Activated naive CD4-positive, alpha-beta T cell treated with anti-CD3 and anti-CD28 coated beads, Interleukin-2, amount 50 U/mL, for 24 hours (primary cell): ENCODE data around the gene ACSM2A.
"Not testable (repeated sequence)": the region's sequence is repeated elsewhere in the genome, so short reads cannot be mapped to it uniquely, and the experiment has no call there.

Experiments
- H3K27ac Mint-ChIP-seq: one replicate; pipeline ENCODE4 v1.8.0; 2021; ENCODE audit warnings: mild to moderate bottlenecking, mixed read lengths
- H3K27me3 Mint-ChIP-seq: one replicate; pipeline ENCODE4 v1.8.0; 2021; ENCODE audit warnings: mixed read lengths
- H3K36me3 Mint-ChIP-seq: one replicate; pipeline ENCODE4 v1.8.0; 2021; ENCODE audit warnings: mixed read lengths
- H3K4me1 Mint-ChIP-seq: one replicate; pipeline ENCODE4 v1.8.0; 2021; ENCODE audit warnings: mixed read lengths
- H3K4me3 Mint-ChIP-seq: one replicate; pipeline ENCODE4 v1.8.0; 2021; ENCODE audit warnings: mild to moderate bottlenecking, mixed read lengths
- H3K9me3 Mint-ChIP-seq: one replicate; pipeline ENCODE4 v1.8.0; 2021; ENCODE audit warnings: mixed read lengths

The ACSM2A gene

GRCh38 chr16:20504418-20504817 lies 53.1 kb downstream of the ACSM2A start:
- peaks cover 2% of the 10 kb centered on the region for H3K27me3 Mint-ChIP-seq
- H3K27ac Mint-ChIP-seq = no peak overlapping the region
- no peaks in the 10 kb centered on the region for H3K36me3 Mint-ChIP-seq
- no peaks in the 10 kb centered on the region for H3K4me1 Mint-ChIP-seq
- H3K9me3 Mint-ChIP-seq = peaks cover 19% of the 10 kb centered on the region
- H3K4me3 Mint-ChIP-seq = no peak overlapping the region

GRCh38 chr16:20507280-20507679 lies 56.0 kb downstream of the ACSM2A start:
- no peaks in the 10 kb centered on the region for H3K36me3 Mint-ChIP-seq
- no peaks in the 10 kb centered on the region for H3K4me1 Mint-ChIP-seq
- H3K9me3 Mint-ChIP-seq = peaks cover 19% of the 10 kb centered on the region
- H3K27me3 Mint-ChIP-seq = no peaks in the 10 kb centered on the region
- no peak overlapping the region for H3K4me3 Mint-ChIP-seq
- no peak overlapping the region for H3K27ac Mint-ChIP-seq

DNA sequence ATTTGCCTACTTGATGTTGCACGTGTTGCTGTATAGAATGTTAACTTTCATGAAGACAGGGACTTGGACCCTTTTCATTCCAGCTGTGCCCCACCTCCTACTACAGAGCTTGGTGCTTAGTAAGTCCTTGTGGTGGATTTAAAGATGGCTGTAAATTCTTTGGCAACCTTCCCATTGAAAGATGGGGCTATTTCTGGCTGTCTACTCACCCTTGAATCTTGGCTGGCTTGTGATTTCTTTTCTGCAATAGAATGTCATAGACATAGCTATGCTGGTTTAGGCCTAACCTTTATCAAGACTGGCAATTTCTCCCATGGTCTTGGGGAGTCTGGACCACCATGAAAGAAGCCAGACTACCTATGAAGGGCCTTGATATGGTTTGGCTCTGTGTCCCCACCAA lies 59.0 kb downstream of the ACSM2A start:
- peak overlapping the region; percentile 5 for H3K27ac Mint-ChIP-seq
- H3K9me3 Mint-ChIP-seq = peaks cover 28% of the 10 kb centered on the region
- no peak overlapping the region for H3K4me3 Mint-ChIP-seq
- no peaks in the 10 kb centered on the region for H3K36me3 Mint-ChIP-seq
- H3K4me1 Mint-ChIP-seq = no peaks in the 10 kb centered on the region
- peaks cover 2% of the 10 kb centered on the region for H3K27me3 Mint-ChIP-seq

GRCh38 chr16:20515688-20516090 lies 64.4 kb downstream of the ACSM2A start:
- no peaks in the 10 kb centered on the region for H3K4me1 Mint-ChIP-seq

GRCh38 chr16:20517149-20517548 lies 65.8 kb downstream of the ACSM2A start:
- Mint-ChIP-seq H3K4me3 (no peak overlapping the region), H3K36me3 (no peaks in the 10 kb centered on the region), H3K4me1 (no peaks in the 10 kb centered on the region), H3K27ac (no peak overlapping the region), H3K9me3 (peaks cover 11% of the 10 kb centered on the region), H3K27me3 (peaks cover 6% of the 10 kb centered on the region)

More at GRCh38 chr16:20515688-20516090, 64.4 kb downstream of the ACSM2A start:
- Mint-ChIP-seq H3K27me3 (peaks cover 3% of the 10 kb centered on the region), H3K9me3 (peaks cover 11% of the 10 kb centered on the region), H3K36me3 (no peaks in the 10 kb centered on the region), H3K27ac (no peak overlapping the region), H3K4me3 (no peak overlapping the region)

DNA sequence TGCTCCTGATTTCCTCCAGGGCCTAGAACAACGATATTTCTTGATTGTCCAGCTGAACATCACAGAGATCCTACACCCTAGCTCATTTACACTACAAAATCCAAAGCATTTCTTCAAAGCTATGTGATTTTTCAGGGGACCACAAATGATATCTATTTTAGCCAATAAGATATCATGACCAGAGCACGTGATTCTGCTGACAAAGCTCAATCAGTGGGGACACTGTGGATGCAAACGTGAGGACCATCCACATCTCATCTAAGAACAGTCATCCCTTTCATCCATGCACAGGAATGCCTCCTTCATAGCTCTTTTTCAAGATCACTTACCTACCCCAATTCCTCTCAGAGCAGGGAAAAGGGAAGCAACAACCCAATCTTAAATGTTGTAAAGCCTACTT lies 67.9 kb downstream of the ACSM2A start:
- H3K4me1 Mint-ChIP-seq = no peaks in the 10 kb centered on the region
- H3K36me3 Mint-ChIP-seq = no peaks in the 10 kb centered on the region
- H3K9me3 Mint-ChIP-seq = peaks cover 11% of the 10 kb centered on the region
- no peak overlapping the region for H3K4me3 Mint-ChIP-seq
- H3K27me3 Mint-ChIP-seq = peaks cover 4% of the 10 kb centered on the region
- H3K27ac Mint-ChIP-seq = no peak overlapping the region

DNA sequence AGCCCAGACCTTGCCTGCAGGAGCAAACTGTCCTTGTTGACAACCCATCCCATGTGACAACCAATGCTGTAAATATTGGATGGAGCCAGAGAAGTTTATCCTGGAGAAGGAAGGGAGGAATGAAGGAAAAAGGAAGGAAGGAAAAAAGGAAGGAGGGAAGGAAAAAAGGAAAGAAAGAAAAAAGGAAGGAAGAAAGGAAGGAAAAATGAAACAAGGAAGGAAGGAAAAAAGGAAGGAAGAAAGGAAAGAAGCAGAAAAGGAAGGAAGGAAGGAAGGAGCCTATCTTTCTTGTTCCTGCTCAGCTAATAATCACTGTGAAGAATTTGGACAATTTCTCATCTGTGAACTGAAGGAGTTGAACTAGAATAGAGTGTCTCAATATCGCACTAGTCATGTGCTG lies 68.8 kb downstream of the ACSM2A start:
- Mint-ChIP-seq H3K27ac (no peak overlapping the region), H3K27me3 (peaks cover 4% of the 10 kb centered on the region), H3K36me3 (no peaks in the 10 kb centered on the region), H3K9me3 (peaks cover 4% of the 10 kb centered on the region), H3K4me1 (no peaks in the 10 kb centered on the region), H3K4me3 (no peak overlapping the region)

GRCh38 chr16:20531795-20532194 lies 80.5 kb downstream of the ACSM2A start:
- H3K27ac Mint-ChIP-seq, H3K36me3 Mint-ChIP-seq, H3K27me3 Mint-ChIP-seq, H3K4me1 Mint-ChIP-seq, H3K4me3 Mint-ChIP-seq, H3K9me3 Mint-ChIP-seq: not testable (repeated sequence)

- not testable (repeated sequence) for H3K27ac Mint-ChIP-seq, H3K4me3 Mint-ChIP-seq, H3K36me3 Mint-ChIP-seq
These were observed 81.0 kb downstream of the ACSM2A start for GRCh38 chr16:20532284-20532792.

DNA sequence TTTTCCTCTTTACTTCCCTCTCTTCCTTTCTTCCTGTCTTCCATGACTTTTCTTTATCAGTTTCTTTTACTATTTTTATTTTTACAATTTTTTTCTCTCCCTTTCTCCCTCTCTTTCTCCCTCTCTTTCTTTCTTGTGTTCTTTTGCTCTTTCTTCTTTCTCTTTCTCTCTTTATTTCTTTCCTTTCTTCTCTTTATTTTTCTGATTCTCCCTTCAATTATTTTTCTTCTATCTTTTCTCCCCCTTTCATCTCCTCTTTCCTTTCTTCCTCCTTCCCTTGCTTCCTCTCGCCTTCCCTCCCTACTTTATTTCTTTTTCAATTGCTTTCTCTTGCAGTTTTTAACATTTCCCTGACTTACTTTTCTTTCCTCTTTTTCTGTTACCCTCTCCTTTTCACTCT lies 85.3 kb downstream of the ACSM2A start:
- not testable (repeated sequence) for H3K4me1 Mint-ChIP-seq, H3K27me3 Mint-ChIP-seq, H3K36me3 Mint-ChIP-seq, H3K4me3 Mint-ChIP-seq, H3K27ac Mint-ChIP-seq, H3K9me3 Mint-ChIP-seq

More at GRCh38 chr16:20532284-20532792, 81.0 kb downstream of the ACSM2A start:
- not testable (repeated sequence) for H3K27me3 Mint-ChIP-seq, H3K4me1 Mint-ChIP-seq, H3K9me3 Mint-ChIP-seq
